Breast epithelium (tissue), 3 donors: Measurements from ENCODE around the gene LPAR5.

Experiments used
- POLR2A ChIP-seq: fragments of 450-650 bp; IDR thresholded peaks from one replicate; pipeline ENCODE4 v1.6.1; 2016; ENCODE audit warnings: antibody characterized with exemption, mild to moderate bottlenecking, moderate library complexity
- POLR2AphosphoS5 ChIP-seq, 3 donors: sonication (generic); formaldehyde crosslinking; IDR thresholded peaks; one replicate each; pipeline ENCODE4 v1.6.1; 2017; ENCODE audit warnings: antibody characterized with exemption in 3 of 3
- TF ChIP-seq, protein P1 (sequence below), 3 donors: fragments of 450-650 bp; IDR thresholded peaks; one replicate each; pipeline ENCODE4 v1.5.1; 2016 to 2017; ENCODE audit warnings: antibody characterized with exemption in 3 of 3, mild to moderate bottlenecking in 3 of 3, moderate library complexity in 3 of 3

DNA sequence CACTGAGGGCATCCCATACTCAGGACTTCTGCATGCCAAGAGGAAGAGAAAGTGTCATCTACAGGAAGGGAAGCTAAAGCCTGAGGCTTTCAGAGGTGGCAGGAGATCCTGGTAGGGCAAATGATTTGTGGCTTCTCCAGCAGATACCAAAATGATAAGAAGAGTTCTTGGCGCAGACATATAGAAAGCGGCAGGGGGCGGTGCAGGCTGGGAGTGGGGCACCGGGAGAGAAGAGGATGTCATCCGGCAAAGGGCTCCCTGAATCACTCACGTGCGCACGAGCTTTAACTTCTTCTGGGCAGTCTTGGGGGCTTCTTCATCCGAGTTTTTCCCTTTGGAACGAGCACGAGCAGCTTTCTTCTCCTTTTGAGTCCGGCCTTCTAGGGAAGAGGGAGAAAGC lies 16.6 kb upstream of the LPAR5 start:
- TF ChIP-seq, protein P1, sequence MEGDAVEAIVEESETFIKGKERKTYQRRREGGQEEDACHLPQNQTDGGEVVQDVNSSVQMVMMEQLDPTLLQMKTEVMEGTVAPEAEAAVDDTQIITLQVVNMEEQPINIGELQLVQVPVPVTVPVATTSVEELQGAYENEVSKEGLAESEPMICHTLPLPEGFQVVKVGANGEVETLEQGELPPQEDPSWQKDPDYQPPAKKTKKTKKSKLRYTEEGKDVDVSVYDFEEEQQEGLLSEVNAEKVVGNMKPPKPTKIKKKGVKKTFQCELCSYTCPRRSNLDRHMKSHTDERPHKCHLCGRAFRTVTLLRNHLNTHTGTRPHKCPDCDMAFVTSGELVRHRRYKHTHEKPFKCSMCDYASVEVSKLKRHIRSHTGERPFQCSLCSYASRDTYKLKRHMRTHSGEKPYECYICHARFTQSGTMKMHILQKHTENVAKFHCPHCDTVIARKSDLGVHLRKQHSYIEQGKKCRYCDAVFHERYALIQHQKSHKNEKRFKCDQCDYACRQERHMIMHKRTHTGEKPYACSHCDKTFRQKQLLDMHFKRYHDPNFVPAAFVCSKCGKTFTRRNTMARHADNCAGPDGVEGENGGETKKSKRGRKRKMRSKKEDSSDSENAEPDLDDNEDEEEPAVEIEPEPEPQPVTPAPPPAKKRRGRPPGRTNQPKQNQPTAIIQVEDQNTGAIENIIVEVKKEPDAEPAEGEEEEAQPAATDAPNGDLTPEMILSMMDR (IDR thresholded peaks at IDR 0.05): no peak
- TF ChIP-seq POLR2A (no peak), POLR2AphosphoS5 (IDR thresholded peaks at IDR 0.05) (no peak)
